GM12872 (cell line): ENCODE results near the gene GNAI2.
A peak's percentile ranks its signal among the peaks of the same experiment; 100 is the strongest.

Experiments used
- TF ChIP-seq, protein P1 (sequence below): IDR thresholded peaks from 3 replicates; pipeline ENCODE4 v1.5.1; 2011; ENCODE audit warnings: low read depth, mild to moderate bottlenecking, low read length, moderate library complexity; ENCODE audit not compliant: insufficient read depth

Gene GNAI2

DNA sequence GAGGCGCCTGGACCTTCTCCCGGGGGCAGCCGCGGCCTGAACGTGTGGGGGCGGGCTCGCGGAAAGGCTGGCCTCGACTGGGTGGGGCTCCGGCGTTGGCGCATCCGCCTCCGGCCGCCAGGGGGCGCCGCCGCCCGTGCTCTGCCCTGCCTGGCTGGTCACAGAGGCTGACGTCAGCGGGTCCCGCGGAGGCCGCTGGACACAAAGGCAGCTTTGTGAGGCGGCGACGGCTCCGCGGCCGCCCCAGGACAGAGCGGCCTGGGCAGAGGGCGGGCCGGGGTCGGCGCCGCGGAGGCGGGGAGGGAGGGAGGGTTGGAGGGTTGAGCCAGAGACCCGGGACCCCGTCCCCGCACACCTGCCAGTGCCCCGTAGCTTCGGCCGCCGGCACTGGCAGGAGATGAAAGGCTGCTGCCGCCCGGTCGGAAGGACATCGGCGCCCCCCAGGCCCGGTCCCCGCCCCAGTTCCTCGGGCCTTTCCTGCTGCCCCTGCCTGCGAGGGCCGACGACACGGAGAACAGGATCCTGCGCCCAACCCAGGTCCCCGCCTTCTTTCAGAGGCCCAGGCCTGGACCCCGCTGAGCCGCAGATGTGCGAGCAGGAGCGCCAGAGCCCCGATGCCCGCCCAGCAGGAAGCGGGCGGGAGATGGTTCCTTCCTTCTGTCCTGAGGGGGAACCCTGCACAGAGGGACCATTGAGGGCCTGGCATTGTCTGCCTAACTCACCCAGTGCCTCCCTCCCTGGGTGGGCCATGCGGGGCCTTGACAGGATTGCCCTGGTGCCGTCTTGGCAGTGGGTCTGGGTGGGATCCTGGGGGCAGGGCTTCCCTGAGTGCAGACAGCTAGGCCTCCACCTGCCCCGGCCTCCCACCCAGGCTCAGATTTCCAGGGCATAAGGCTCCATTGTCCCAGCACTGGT lies 24.3 kb downstream of the GNAI2 start:
- TF ChIP-seq, protein P1, sequence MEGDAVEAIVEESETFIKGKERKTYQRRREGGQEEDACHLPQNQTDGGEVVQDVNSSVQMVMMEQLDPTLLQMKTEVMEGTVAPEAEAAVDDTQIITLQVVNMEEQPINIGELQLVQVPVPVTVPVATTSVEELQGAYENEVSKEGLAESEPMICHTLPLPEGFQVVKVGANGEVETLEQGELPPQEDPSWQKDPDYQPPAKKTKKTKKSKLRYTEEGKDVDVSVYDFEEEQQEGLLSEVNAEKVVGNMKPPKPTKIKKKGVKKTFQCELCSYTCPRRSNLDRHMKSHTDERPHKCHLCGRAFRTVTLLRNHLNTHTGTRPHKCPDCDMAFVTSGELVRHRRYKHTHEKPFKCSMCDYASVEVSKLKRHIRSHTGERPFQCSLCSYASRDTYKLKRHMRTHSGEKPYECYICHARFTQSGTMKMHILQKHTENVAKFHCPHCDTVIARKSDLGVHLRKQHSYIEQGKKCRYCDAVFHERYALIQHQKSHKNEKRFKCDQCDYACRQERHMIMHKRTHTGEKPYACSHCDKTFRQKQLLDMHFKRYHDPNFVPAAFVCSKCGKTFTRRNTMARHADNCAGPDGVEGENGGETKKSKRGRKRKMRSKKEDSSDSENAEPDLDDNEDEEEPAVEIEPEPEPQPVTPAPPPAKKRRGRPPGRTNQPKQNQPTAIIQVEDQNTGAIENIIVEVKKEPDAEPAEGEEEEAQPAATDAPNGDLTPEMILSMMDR: peak; percentile 93

DNA sequence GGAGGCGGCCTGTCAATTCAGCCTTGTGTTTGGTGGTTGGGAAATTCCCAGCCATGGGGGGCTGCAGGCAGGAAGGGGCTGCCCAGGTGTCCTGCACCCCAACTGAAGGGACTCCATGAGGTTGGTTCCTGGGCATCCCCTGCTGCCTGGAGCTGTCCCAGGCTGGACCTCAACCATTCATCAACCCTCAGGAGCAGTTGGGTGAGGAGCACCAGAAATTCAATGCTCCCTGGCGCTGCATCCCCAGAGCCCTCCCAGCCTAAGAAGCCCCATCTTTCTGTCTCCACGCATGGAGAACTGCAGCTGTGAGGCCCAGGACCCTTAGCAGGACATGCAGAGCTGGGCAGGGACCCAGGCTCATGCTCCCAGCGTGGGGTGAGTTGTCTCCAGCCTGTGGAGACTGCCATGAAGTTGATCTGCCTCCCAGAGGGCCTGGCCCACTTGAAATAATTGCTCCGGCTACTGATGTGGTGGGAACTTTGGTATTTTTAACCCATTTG lies 25.0 kb downstream of the GNAI2 start:
- TF ChIP-seq, protein P1: no peak

DNA sequence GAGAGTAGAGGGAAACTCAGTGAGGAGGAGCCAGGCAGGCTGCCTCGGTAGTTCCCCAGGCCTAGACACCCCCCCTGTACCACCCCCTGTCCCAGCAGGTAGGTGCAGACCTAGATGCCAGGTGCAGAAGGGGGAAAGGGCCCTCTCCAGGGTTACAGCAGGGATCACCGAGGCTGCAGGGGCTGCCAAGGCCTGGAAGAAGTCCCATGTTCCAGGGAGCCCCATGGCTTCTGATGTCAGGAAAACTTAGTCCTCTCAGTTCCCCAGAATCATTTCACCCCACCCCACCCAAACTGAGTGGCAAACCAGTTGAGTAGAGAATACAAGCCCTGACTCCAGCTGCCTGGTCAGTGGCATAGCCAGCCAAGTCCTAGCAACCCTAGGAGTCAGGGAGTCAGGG lies 25.5 kb downstream of the GNAI2 start:
- TF ChIP-seq, protein P1: no peak

DNA sequence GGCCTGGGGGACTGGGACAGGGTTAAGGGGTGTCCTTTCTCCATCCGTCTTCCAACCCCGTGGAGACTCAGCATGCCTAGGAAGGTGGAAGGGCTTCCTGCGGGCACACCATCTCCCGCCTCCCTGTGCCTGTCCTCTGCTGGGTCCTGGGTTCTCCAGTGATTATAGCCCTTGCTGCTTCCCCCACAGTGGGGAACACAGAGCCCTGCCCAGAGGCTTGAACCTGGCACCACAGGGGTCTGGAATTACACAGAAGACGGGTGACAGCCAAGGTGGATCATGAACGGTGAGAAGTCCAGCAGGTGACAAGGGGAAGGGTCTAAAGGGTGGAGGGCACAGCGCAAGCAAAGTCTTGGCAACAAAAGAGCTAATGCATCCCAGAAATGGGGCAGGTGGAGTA lies 26.8 kb downstream of the GNAI2 start:
- TF ChIP-seq, protein P1: no peak

DNA sequence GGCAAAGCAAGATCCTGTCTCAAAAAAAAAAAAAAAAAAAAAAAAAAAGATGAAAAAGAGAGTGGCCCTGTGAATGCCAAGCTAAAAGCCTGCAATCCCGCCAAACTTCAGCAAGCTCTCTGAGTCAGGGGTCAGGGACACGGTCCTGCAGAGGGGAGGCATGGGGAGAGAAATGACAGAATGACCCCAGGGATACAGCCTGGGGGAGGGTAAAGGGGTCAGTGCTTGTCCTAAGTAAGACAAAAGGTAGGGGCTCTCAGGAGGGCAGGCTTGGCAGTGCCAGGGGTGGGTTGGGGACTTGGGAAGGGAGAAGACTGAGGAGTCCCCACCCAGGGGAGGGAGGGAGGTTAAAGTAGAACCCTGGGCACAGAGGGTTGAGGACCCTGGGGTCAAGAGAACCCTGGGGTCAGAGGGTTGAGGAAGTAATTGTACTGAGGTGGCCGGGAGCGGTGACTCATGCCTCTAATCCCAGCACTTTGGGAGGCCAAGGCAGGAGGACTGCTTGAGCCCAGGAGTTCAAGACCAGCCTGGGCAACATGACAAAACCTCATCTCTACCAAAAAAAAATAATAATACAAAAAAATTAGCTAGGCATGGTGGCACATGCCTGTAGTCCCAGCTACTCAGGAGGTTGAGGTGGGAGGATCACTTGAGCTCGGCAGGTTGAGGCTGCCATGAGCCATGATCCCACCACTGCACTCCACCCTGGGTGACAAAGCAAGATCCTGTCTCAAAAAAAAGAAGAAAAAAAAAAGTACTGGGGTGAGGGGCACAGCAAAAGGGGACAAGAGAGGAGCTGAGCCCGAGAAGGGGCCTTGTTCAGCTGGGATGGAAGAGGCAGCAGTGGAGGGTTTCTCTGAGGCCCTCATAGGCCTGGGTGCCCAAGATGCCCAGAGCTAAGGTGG lies 27.7 kb downstream of the GNAI2 start:
- TF ChIP-seq, protein P1: no peak

DNA sequence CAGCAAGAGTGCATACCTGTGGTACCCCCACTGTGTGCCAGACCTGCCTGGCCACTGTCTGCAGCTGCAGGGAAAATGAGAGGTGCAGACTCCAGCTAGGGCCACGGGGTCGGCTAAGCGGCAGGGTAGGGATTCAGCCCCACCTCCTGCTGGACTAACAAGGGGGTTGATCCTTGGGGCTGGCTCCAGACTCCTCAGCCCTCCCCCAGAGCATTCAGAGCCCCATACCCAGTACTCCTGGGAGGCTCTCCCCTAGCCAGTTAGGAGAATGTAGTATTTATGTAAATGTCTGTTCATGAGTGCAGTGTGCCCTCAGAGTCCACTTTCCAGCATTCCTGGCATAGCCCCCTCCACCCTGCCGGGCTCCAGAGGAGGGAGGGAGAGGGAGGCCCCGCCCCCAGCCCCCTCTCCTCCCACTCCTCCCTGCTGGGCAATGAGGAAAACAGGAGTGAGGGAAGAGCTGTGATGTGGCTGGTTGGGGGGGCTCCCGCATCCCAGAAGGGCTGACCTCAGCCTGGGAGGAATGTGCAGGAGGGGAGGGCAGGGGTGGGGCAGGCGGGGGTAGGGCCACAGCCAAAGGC lies 28.5 kb downstream of the GNAI2 start:
- TF ChIP-seq, protein P1: no peak
